ENCODE data around the gene IGF2BP2.

The IGF2BP2 gene

DNA sequence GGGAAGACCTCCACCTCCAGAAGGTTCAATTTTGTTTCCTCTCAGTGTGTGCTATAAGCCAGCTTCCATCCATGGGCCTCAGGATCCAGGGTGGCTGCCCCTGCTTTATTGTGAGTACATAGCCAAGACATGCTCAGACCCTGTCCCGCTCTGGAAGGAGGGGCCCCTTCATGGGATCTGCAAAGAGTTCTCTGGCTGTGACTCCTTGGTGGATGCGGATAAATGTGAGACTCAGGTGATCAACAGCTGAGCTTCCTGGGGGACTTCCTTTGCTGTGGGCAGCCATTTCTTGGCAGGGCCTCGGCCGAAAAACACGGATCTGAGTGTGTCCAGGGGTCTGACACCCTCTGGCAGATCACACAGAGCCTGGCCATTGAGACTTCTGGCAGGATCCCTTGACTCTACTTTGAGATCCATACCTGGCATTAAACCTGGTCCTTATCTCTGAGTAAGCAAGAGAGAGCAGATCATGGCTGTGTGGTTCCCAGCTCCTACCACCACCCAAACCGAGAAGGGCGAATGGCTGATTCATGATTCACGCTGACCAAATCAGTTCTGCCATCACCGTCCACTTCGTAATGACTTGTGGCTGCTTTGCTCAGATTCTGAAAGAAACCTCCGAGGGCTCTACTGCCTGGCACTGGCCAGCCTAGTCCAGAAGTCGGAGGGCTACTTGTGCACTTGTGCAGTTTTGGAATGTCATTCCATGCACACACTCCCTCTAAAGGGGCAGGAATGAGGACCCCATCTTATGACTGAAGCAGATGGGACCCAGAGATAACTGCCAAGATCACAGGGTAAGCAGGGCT lies 170.7 kb downstream of the IGF2BP2 start:
- TF ChIP-seq, protein P1, sequence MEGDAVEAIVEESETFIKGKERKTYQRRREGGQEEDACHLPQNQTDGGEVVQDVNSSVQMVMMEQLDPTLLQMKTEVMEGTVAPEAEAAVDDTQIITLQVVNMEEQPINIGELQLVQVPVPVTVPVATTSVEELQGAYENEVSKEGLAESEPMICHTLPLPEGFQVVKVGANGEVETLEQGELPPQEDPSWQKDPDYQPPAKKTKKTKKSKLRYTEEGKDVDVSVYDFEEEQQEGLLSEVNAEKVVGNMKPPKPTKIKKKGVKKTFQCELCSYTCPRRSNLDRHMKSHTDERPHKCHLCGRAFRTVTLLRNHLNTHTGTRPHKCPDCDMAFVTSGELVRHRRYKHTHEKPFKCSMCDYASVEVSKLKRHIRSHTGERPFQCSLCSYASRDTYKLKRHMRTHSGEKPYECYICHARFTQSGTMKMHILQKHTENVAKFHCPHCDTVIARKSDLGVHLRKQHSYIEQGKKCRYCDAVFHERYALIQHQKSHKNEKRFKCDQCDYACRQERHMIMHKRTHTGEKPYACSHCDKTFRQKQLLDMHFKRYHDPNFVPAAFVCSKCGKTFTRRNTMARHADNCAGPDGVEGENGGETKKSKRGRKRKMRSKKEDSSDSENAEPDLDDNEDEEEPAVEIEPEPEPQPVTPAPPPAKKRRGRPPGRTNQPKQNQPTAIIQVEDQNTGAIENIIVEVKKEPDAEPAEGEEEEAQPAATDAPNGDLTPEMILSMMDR (IDR thresholded peaks at IDR 0.05; ENCODE audit: extremely low read depth, missing control alignments) = no peak
- DNase-seq (ENCODE audit: low spot score) = no peak

DNA sequence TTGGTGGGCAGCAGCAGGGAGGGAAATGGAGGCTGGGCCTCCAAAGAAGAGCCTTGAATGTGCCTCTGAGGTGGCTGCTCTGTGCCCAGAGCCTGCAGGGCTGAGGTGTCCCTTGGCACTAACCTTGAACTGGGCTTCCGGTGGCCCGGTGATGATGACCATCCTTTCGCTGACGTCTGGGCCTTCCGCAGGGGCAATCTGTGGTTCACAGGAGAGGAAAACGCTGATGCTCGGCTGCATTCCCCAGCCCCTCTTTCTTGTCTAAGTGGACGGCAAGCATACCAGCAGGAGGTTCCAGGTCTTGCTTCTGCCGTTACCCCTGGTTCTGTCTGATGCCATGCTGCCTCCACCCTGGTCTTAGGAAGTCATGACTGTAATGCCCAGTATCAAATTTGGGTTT lies 172.9 kb downstream of the IGF2BP2 start:
- TF ChIP-seq, protein P1 (IDR thresholded peaks at IDR 0.05; ENCODE audit: extremely low read depth, missing control alignments) = no peak

DNA sequence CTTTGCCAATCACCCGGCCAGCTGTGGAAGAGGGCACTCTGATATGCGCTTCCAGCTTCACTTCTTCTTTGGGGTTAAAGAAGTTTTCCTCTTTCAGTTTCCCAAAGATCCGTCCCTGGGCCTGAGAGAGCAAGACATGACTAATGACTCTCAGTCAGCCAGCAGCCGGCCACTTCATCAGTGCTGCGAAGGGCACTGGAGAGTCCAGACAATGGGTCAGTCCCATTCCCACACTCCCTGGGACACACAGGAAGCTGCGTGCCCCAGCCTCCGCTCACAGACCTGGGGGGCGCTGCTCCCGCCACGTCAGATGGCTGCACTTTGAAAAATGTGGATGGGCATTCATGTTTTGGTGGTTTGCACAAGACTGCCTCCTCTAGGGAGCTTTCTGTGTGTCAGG lies 175.4 kb downstream of the IGF2BP2 start:
- no peak for DNase-seq (ENCODE audit: low spot score)
- TF ChIP-seq, protein P1 (IDR thresholded peaks at IDR 0.05; ENCODE audit: extremely low read depth, missing control alignments) = no peak

More for the DNA sequence above, 172.9 kb downstream of the IGF2BP2 start:
- no peak for DNase-seq (ENCODE audit: low spot score)

DNA sequence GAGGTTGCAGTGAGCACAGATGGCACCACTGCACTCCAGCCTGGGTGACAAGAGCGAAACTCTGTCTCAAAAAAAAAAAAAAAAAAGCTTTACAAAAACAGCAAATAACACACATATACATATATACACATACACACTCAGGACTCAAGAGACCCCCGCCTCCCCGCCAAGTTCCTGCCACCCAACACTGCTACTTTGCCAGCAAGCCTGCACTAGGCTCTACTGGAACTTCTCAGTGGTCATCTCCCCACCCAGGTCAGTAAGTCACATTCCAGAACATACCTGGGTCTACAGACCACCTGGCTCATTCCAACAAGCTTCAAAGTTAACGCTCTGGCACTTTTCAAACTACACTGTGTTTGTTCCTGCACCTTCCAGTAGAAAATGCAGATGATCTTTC lies 176.4 kb downstream of the IGF2BP2 start:
- TF ChIP-seq, protein P1 (IDR thresholded peaks at IDR 0.05; ENCODE audit: extremely low read depth, missing control alignments) = no peak
- no peak for DNase-seq (ENCODE audit: low spot score)

DNA sequence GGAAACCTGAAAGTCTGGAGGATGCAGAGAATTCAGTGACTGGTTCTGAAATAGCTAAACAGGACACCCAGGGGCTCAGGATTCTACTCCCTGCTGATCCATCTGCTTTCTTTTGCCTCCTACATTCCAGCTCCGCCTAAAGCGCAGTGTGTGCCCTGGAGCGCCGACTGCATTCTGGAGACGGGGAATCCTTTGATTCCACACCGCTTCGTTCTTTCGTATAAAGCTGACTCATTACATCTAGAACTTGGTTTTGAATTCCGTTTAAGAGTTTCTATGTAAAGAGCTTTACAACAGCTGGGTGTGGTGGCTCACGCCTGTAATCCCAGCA lies 177.0 kb downstream of the IGF2BP2 start:
- TF ChIP-seq, protein P1 (IDR thresholded peaks at IDR 0.05; ENCODE audit: extremely low read depth, missing control alignments) = no peak

DNA sequence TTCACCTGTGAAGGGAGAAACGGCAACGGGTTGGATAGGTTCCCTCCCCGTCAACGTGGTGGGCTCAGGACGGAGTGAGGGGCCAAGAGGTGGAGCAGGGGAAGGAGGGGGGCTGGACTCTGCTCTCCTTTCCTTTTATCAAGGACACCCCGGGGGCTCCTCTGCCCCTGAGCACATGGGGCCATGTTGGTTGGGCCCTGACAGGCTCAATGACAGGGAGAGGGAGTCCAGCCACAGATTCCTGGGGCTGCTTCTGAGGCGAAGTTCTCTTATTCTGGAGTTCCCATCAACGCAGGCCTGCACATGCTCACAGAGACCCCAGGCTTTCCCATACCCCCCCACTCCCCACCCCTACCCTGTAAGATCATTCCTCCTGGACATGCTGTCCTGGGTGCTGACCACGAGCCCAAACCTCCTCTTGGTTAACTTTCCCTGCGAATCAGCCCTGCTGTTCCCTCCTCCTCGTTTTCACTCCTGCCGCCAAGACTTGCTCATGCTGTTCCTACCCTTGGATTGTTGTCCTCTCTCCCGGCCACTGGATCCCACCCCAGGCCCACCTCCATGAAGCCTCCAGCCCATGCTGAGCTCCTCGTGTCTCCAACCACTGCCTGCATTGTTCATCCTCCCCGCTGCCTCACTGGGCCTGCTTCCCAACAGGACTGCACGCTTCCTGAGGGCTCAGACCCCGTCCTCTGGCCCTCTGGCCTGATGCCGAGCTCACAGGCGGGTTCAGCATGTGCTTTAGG lies 177.5 kb downstream of the IGF2BP2 start:
- no peak for DNase-seq (ENCODE audit: low spot score)
- TF ChIP-seq, protein P1 (IDR thresholded peaks at IDR 0.05; ENCODE audit: extremely low read depth, missing control alignments) = no peak

More for the DNA sequence above, 177.0 kb downstream of the IGF2BP2 start:
- DNase-seq (ENCODE audit: low spot score) = no peak

Measured in GM20000 (cell line).